HG03521 (cell line): ENCODE measurements around the gene LMO1.

Source experiments
- ATAC-seq: cut with Tn5 transposase; IDR thresholded peaks from one replicate; pipeline ENCODE4 v1.9.1; 2021; ENCODE audit warnings: mild to moderate bottlenecking, moderate library complexity; ENCODE audit not compliant: unreplicated experiment

The LMO1 gene

DNA sequence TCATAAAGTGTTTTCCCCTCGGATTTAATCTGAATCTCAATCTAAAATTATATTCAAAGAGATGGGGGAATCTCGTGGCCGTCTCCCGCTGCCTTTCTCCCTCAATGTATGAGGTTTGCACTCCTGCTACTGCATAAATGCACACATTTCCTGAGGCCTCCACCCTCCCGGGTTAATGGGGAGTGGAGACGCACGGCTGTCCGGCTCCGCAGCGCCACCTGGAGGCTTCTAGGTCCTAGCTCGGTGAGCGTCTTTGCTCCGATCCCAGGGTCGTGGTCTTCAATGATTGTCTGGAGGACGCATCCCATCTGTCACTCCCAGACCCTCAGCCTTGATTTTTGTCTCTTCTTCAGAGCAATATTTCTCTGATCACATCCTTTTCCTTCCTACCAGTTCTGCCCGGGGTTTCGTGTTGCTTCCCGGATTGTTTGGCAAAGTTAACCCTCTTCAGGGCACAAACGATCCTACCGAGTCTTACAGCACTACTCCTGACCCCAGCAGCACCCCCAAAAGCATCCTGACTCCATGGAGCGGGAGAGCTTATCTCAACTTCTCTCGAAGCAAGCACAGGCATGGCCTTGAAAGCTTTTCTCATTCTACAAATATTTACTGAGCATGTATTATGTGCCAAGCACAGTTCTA lies at the start of gene LMO1:
Gene LMO1 (minus strand): TSS at position 110 of the 642 bp plus-strand sequence. CDS start 516 bp downstream, outside the sequence.
- no peak for ATAC-seq

GRCh38 chr11:8312986-8313385 lies 49.3 kb upstream of the LMO1 start:
- no peak for ATAC-seq

DNA sequence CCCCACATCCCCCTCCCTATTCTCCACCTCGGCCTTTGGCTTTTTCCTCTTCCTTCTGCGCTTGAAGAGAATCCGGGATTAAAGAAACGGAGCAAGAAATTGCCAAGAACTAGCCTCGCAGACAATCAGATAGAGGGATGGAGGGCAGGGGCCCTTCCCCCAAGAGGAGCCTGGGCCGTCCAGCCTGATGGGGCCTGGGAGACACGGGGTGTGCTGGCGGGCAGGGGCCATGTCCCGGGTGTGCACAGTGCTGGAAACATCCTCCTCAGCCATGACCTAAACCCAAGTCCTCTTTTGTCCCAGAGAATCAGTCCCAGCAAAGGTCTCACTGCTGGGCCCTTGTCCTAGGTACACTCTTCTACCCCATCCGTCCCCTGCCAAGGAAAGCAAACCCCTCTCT lies 47.7 kb upstream of the LMO1 start:
- ATAC-seq = no peak

DNA sequence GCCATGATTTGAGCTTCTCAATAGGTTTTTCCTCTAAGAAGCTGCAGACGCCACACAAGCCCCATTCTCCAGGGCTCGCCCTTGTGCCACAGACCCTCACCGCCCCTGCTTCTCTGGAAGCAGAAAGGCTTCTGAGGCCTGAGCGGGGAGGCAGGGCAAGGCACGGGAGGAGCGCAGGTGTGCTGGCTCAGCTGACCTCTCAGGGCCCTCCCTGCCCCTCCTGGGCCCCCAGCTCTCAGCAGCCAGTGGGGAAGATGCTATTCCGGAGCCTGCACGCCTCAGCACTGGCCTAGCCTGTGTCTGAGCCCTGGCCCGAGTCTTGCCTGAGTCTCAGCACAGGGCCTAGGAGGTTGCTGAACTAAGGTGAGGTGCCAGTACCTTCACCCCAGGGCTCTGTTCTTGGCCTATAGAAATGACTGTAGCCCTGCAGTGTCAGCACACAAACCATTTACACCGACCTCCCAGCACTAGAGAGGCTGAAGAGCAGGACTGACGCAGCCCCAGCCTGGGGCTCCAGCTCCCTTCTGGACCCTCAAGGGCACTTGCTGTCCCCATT lies 47.1 kb upstream of the LMO1 start:
- no peak for ATAC-seq

- no peak for ATAC-seq
Observed at GRCh38 chr11:8309862-8310261, 46.2 kb upstream of the LMO1 start.

DNA sequence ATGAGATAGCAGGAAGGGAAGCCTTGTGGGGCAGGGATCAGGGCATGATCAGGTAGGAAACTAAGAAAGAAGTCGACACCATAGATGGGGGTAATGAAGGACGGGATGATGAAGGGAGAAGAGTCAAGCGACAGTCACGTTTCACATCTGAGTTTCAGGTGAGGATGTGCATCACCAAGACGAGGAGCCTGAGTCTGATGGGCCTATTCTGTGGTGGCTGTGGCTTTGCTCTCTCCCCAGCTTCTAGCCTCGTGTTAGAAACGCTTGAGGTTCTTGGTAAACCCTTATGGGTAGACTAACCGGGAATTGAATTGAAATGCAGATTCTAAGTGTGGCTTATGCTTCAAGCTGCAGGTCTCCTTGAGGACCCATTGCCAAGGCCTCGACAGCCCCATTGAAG lies 45.6 kb upstream of the LMO1 start:
- no peak for ATAC-seq

DNA sequence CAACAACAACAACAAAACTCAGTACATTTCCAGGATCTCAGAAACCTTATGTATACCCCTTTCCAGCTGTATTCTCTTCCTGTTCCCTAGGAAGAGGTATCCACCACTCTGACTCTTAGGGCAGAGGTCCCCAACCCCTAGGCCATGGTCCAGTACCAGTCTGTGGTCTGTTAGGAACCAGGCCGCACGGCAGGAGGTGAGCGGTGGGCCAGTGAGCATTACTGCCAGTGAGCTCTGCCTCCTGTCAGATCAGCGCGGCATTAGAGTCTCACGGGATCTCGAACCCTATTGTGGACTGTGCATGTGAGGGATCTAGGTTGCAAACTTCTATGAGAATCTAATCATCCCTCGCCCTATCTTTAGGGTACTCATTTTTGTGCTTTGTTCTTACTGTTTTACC lies 43.9 kb upstream of the LMO1 start:
- no peak for ATAC-seq

- no peak for ATAC-seq
Observed at GRCh38 chr11:8301622-8302021, 37.9 kb upstream of the LMO1 start.

GRCh38 chr11:8298801-8299786 lies 35.4 kb upstream of the LMO1 start:
- ATAC-seq = no peak

- ATAC-seq = no peak
Observed at GRCh38 chr11:8297781-8298440, 34.2 kb upstream of the LMO1 start.

DNA sequence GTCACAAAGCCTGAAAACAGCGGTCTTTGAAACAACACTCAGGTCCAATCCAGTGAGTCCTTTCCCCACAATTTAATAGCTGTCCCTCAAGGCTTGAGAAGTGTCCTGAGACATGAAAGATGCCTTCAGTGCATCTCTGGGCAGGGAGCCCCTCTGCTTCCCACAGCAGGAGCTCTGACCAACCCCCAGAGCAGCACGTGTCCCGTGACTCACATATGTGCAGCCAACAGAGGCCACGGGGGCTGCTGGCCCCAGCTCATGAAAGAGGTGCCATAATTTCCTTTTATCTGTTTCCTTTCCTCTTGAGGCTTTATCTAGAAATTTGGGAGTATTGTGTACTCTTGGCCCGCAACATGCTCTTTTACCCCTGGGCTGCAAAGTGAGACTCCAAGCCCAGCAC lies 33.2 kb upstream of the LMO1 start:
- no peak for ATAC-seq

DNA sequence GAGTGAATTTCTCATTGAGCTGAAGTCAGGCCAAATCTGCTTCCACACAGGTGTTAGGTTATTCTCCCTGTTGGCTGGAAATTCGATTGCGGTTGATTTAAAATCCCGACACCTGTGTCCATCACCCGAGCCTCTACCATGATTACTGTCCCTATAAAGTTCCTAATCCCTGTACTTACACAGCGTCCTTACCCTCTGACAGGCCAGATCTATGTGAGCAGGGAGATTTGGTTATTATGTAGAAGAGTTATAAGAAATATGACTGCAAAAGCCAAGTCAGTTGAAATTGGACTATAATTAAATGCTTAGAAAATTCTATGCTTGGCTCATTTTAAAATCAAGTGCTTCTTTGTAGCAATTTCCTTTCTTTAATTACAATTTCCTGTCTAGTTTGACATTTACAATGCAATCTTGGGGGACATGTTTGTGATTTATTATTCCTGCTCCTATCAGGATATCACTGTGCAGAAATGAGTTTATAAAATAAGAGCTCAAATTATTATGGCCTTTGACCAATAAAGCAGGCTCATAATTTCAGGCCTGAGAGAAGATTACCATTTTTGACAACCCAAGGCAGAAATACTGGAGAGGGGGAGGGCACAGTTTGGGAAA lies 32.5 kb upstream of the LMO1 start:
- no peak for ATAC-seq

- ATAC-seq = no peak
Observed at GRCh38 chr11:8294251-8294935, 30.7 kb upstream of the LMO1 start.

DNA sequence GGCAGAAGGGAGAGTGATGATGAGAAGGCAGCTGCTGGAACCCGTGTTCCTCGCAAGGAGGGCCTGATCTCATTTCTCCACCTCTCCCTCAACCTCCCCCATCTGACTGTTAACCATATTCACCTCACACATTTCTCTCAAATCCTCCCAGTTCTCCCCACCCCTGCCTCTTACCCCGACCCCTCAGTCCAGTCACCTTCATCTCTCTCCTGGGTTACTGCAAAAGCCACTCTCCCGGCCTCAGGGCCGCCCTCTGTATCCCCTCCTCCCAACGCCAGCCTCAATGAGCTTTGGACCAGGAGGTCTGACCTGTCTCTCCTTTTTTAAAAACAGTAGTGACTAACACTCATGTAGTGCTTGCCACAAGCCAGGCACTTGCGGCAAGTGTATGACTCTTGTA lies 29.5 kb upstream of the LMO1 start:
- no peak for ATAC-seq

- no peak for ATAC-seq
Observed at GRCh38 chr11:8292351-8292750, 28.7 kb upstream of the LMO1 start.

DNA sequence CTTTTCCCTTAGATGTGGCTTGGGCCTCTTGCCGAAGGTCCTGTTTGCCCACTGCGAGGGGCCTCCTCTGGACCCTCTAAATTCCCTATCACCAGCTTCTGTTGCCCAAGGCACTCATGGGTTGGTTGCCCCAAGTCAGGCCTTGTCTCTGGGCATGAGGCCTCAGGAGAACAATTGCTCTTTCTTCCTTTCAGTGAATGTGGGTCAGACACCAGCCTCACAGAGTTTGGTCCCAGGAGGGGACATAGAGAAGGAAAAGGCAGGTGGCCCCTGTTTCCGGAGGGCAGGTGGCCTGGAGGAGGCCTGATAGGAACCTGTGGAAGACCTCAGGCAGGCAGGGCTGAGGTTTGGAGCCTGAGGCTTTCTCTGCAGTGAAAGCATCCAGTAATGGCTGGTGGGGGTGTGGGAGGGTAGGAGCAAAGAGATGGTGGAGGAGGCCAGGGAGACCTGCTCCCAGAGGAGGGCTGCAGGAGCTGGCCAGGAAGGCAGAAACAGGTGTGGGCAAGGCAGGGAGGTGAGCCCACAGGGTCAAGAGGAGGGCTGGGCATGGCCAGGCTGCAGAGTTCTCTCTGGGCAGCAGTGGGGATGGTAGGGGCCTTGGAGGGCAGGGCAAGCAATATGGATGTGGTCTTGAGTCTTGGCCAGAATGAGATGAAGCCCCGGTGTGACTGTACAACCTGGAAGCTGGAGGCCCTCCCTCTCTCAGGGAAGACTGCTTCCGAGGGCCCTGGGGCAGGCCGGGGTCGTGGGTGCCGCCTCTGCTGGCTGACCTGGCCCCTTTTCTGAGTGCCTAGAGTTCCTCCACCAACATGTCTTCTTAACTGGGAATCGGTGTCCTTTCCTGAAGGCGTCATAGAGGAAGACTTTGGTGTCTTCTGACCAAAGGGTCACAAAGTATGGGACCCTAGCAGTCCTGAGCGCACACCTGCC lies 28.0 kb upstream of the LMO1 start:
- ATAC-seq = no peak

DNA sequence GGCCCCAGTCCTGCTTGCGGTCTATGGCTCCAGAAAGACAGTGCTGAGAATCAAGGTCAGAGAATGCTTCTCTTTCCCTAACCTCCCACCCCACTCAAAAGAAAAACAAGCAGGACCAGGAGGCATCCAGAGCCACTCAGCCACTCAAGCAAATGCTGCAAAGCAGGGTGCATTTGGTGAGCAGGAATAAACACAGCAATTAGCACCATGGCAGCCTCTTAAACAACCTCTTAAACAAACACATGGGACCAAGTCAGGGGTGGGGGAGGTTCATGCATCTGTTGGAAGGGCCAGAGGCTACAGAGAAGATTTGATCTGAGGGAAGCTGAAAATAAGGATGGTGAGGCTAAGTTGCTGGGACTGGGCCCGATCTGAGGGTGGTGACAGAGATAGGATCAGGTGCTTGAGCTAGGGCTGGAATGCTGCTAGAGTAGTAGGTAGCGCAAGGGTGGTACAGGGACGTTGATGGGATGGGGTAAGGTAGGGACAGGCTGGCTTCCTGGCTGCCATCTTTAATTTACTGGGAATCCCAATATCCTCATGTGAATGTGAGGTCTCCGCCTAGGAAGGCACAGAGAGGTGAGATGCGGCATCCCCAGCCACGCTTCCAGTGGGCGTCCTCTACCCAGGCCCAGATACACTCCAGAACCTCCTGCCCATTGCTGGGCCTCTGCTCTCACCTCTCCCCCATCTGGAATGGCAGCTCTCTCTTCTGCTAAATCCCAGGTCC lies 26.6 kb upstream of the LMO1 start:
- ATAC-seq = no peak

DNA sequence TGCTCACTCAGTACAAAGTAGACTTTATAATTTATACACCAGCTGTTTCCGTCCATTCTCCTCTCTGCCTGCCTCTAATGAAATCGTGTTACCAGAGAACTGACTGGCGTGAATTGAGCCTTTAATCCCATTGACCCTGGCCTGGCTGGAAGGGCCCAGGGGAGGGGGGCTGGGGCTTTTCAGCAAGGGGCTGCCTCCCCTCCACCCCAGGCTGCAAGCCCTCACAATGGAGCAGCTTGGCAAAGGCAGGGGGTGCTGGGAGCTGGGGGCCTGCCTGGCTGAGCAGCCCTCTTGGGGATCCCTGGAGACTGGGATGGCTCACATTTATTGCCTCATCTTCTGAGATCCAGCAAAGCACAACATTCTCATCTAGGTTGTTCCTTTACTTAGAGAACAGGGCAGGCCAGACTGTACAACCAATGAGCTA lies 25.8 kb upstream of the LMO1 start:
- no peak for ATAC-seq
